Body of pancreas (tissue), 4 donors: ENCODE results near the gene MARS1. TPM values are rescaled to one million over a fixed set of nuclear protein-coding genes. Genes with fewer than 3 reads are reported as not detected.

Experiments
- ATAC-seq: fragments of 150-250 bp; one replicate; pipeline ENCODE4 v1.9.1; 2016
- DNase-seq, 4 donors: peaks; one replicate each; pipeline ENCODE4 v3.0.0-alpha.2; 2019
- H3K27ac ChIP-seq, 4 donors: fragments of 200-600 bp; sonication (generic); 1 replicate in 3 of 4; 2 replicates in 1 of 4; pipeline versions ENCODE4 v1.5.1 to v1.6.1; 2016 to 2019; ENCODE audit warnings: mild to moderate bottlenecking in 1 of 4, mixed read lengths in 1 of 4, moderate library complexity in 1 of 4
- H3K27me3 ChIP-seq, 2 donors: fragments of 200-600 bp; sonication (generic); one replicate each; pipeline ENCODE4 v1.6.0; 2016; ENCODE audit warnings: mild to moderate bottlenecking in 1 of 2
- H3K36me3 ChIP-seq, 2 donors: fragments of 200-600 bp; sonication (generic); replicated peaks in 1 of 2; 2 replicates each; pipeline ENCODE4 v1.5.1; 2016; ENCODE audit warnings: low read depth in 2 of 2; ENCODE audit not compliant: insufficient read depth in 1 of 2
- H3K4me1 ChIP-seq: fragments of 200-600 bp; sonication (generic); one replicate; pipeline ENCODE4 v1.6.0; 2016
- H3K4me3 ChIP-seq, 2 donors: fragments of 200-600 bp; sonication (generic); 1 replicate in 1 of 2; 2 replicates in 1 of 2; pipeline ENCODE4 v1.5.1; 2016 to 2019
- H3K9me3 ChIP-seq, 3 donors: fragments of 200-600 bp; sonication (generic); 1 replicate in 2 of 3; 2 replicates in 1 of 3; pipeline ENCODE4 v1.5.1; 2016
- POLR2A ChIP-seq, 3 donors: fragments of 450-650 bp; IDR thresholded peaks; one replicate each; pipeline ENCODE4 v1.6.1; 2016; ENCODE audit warnings: antibody characterized with exemption in 3 of 3, mild to moderate bottlenecking in 2 of 3
- WGBS, 2 donors: methylation state at CpG; one replicate each; pipeline ENCODE4 v1.1.5; 2017; 5-methylcytosine and 5-hydroxymethylcytosine counted together
- intact Hi-C: fragments of 100-400 bp; cut with DNase I; formaldehyde crosslinking; loops from one replicate; pipeline ENCODE4 v1.15.1; 2023
- total RNA-seq, 2 donors: library from RNA; depleted of rRNA; stranded (reverse); fragments of >200 nt; gene quantifications; one replicate each; pipeline ENCODE4 v1.1.0, GENCODE V29; 2016
- TF ChIP-seq, protein P1 (sequence below), 7 experiments: fragments of 450-650 bp in 4 of 7; fragments of 200-600 bp in 3 of 7; sonication (generic) in 3 of 7; IDR thresholded peaks; one replicate each; pipeline ENCODE4 v1.5.1; 2016 to 2019; ENCODE audit warnings: antibody characterized with exemption in 7 of 7

MARS1 gene
- total RNA-seq, 2 donors from 2014 or later: 61.7 to 103 TPM

DNA sequence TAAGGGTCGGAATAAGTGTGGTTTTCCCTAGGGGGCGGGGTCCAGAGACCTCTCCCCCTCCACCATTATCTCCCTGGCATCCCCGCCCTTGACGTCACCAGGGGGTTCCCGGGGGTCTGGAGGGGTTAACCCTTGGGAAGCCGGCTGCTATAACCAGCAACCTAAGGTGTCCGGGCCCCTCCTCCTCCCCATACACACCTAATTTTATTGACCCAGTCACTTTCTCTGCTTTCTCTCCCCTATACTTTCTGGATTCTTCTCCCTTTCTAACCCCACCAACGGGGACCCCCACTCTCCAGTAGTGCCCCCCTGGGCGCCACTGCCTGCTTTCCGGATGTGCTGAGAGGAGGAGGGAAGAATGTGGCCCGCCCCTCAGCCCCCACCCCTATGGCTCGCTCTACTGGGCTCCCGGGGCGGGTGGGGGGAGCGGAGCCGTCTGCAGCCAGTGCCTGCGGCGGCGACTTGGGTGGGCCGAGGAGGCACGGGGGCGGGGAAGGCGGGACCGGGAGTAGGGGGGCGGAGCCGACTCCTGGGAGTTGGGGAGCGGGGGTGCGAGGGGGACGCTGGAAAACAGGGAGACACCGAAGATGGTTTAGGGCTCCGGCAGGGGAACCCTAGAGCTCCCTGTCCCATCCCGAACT, 26.5 kb upstream of the MARS1 start:
- peak in 2 of 4 donors; percentile 47 to 53 for DNase-seq
- Histone ChIP-seq H3K9me3 (no peaks in the 10 kb centered on the region), H3K36me3 (no peaks in the 10 kb centered on the region), H3K4me3 (peak overlapping the region in 1 of 2 donors; percentile 17), H3K27ac (peak overlapping the region in 1 of 4 donors; percentile 62), H3K27me3 (no peaks in the 10 kb centered on the region), H3K4me1 (peaks cover 22% of the 10 kb centered on the region)
- WGBS, 2 donors: 0 to 1% methylated on average over 24 to 30 of the region's 32 CpGs
- TF ChIP-seq, protein P1, sequence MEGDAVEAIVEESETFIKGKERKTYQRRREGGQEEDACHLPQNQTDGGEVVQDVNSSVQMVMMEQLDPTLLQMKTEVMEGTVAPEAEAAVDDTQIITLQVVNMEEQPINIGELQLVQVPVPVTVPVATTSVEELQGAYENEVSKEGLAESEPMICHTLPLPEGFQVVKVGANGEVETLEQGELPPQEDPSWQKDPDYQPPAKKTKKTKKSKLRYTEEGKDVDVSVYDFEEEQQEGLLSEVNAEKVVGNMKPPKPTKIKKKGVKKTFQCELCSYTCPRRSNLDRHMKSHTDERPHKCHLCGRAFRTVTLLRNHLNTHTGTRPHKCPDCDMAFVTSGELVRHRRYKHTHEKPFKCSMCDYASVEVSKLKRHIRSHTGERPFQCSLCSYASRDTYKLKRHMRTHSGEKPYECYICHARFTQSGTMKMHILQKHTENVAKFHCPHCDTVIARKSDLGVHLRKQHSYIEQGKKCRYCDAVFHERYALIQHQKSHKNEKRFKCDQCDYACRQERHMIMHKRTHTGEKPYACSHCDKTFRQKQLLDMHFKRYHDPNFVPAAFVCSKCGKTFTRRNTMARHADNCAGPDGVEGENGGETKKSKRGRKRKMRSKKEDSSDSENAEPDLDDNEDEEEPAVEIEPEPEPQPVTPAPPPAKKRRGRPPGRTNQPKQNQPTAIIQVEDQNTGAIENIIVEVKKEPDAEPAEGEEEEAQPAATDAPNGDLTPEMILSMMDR (IDR thresholded peaks at IDR 0.05): no peak
- TF ChIP-seq POLR2A (IDR thresholded peaks at IDR 0.05): no peak
- ATAC-seq: no peak
- intact Hi-C loops: no loop called here

DNA sequence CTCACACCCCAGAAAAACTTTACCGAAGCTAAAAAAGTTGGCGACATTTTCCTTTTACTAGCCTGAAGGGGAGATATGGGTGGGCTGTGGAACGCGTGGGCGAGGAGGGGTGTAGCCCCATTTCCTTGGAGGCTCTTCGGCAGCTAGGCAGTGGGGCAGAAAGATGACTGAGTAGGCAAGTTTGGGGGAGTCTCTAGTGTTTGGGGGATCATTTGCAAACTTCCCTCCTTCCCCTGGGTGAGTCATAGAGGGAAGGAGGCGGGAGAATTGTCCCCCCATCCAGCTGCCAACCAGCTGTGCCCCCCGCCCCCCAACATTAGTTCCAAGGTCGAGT, 26.0 kb upstream of the MARS1 start:
- peak overlapping the region in 1 of 2 donors; percentile 17 for H3K4me3 ChIP-seq
- no peaks in the 10 kb centered on the region for H3K36me3 ChIP-seq
- no peak for ATAC-seq
- no peak for TF ChIP-seq POLR2A (IDR thresholded peaks at IDR 0.05)
- TF ChIP-seq, protein P1 (IDR thresholded peaks at IDR 0.05): no peak
- DNase-seq: no peak
- H3K27me3 ChIP-seq: no peaks in the 10 kb centered on the region
- no peaks in the 10 kb centered on the region for H3K9me3 ChIP-seq
- H3K4me1 ChIP-seq: peaks cover 22% of the 10 kb centered on the region
- WGBS, 2 donors: 0 to 1% methylated on average over 7 to 9 of the region's 9 CpGs
- intact Hi-C loops: no loop called here
- peak overlapping the region in 3 of 4 donors; percentile 62 to 80 (median 73) for H3K27ac ChIP-seq

DNA sequence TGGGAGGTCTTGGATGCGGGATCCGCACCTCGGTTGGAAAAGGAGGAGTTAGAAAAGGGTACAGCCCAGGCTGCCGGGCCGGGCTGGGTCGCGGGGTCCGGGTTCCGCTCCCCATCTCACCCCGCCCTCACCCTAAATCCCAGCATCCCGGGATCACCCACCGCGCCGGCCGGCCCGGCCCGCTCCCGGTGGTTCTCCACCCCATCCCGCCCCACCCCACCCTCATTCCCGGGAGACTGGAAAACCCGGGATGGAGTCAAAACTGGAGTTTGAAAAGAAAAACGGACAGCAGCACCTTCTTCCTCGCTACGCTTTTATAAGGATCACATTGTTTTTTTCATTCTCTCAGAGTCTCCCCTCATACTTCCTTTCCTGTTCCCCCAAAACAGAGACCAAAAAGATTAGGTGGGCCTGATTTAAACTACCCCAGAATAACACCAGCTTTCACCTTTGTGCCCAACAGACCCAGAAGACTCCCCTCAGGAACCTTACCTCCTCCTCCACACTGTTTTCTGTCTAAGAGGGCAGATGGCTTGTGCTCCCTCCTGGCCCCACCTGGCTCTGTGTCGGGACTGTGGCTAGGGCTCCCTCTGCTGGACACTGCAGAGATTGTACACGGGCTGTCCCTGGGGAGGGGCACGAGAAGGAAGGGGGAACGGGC, 25.5 kb upstream of the MARS1 start:
- H3K36me3 ChIP-seq: no peaks in the 10 kb centered on the region

DNA sequence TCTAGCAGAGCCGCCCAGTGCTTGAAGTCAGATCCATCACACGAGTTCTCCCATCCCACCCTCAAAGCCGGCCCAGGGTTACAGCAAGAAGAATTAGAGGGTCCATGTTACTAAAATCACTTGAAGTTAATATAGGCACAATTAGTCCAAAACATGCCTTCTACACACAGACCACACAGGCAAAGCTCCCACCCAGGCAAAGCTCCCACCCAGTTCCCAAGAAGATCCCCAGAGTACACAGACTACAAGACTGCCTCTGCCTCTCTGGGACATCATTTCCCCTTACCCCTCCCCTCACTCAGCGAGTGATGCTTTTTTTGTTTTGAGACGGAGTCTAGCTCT, 25.0 kb upstream of the MARS1 start:
- Histone ChIP-seq H3K9me3 (no peaks in the 10 kb centered on the region), H3K27me3 (no peaks in the 10 kb centered on the region), H3K4me3 (no peak overlapping the region), H3K4me1 (peaks cover 22% of the 10 kb centered on the region), H3K27ac (peak overlapping the region in 2 of 4 donors; percentile 73 to 80), H3K36me3 (no peaks in the 10 kb centered on the region)
- no peak for ATAC-seq
- DNase-seq: no peak
- intact Hi-C loops: no loop called here
- TF ChIP-seq POLR2A (IDR thresholded peaks at IDR 0.05): no peak
- TF ChIP-seq, protein P1 (IDR thresholded peaks at IDR 0.05): peak in 2 of 7 experiments; percentile 3 to 6
- 26 to 31% methylated on average over 5 of the region's 5 CpGs for WGBS, 2 donors

More for the DNA sequence above, 25.5 kb upstream of the MARS1 start:
- intact Hi-C loops: no loop called here
- peak overlapping the region in 1 of 2 donors; percentile 17 for H3K4me3 ChIP-seq
- no peaks in the 10 kb centered on the region for H3K27me3 ChIP-seq
- ATAC-seq (peak; percentile 83), DNase-seq (peak; percentile 87 to 90 (median 88))
- H3K9me3 ChIP-seq: no peaks in the 10 kb centered on the region
- TF ChIP-seq, protein P1 (IDR thresholded peaks at IDR 0.05): peak; percentile 88 to 96 (median 95)
- peak in 2 of 3 donors; percentile 39 to 42 for TF ChIP-seq POLR2A (IDR thresholded peaks at IDR 0.05)
- 0 to 1% methylated on average over 9 to 28 of the region's 28 CpGs for WGBS, 2 donors
- peak overlapping the region; percentile 62 to 86 (median 76) for H3K27ac ChIP-seq
- peaks cover 22% of the 10 kb centered on the region for H3K4me1 ChIP-seq
